Measurements from ENCODE around the gene SLC6A18. TPM values are rescaled to one million over a fixed set of nuclear protein-coding genes. Genes with fewer than 3 reads are reported as not detected.
A peak's percentile ranks its signal among the peaks of the same experiment; 100 is the strongest.

SLC6A18 gene
- total RNA-seq, 1 experiment from 2014 or later: not detected

GRCh38 chr5:1203968-1204692 is 21.1 kb upstream of the SLC6A18 start:
- peaks cover 4% of the 10 kb centered on the region for H3K4me1 ChIP-seq (ENCODE audit: control insufficient read depth, insufficient read depth, low read length)
- H3K9me3 ChIP-seq (ENCODE audit: control insufficient read depth, insufficient read depth, low read depth, low read length): no peaks in the 10 kb centered on the region
- H3K36me3 ChIP-seq (ENCODE audit: control insufficient read depth, insufficient read depth, low read length): no peaks in the 10 kb centered on the region
- BruUV-seq (replicated peaks): no TSS peak
- DNase-seq (ENCODE audit: low read depth, low spot score): no peak
- intact Hi-C loops (cut with micrococcal nuclease; ENCODE audit: unreplicated experiment) (no loop called here), in situ Hi-C loops (cut with HindIII; ENCODE audit: low pct_unique_long_range_greater_than_20kb, low sequenced_read_pairs) (no loop called here)
- ChIA-PET POLR2A (no interaction called here), CTCF (interaction anchor here (0.7 to 1.1 kb wide), 5 partner anchors 8 to 441 kb away, joined by 3 to 5 read pairs (median 4); no protein-coding TSS in a partner anchor)
- no peak for TF ChIP-seq REST (IDR thresholded peaks at IDR 0.05; ENCODE audit: insufficient read depth in 1 of 2, low read depth in 2 of 2, low read length in 1 of 2)
- TF ChIP-seq CTCF (IDR thresholded peaks at IDR 0.05): no peak
- no peak for TF ChIP-seq SIN3A (IDR thresholded peaks at IDR 0.05; ENCODE audit: borderline replicate concordance, insufficient read depth, low read depth, low read length)
- TF ChIP-seq POLR2AphosphoS5 (IDR thresholded peaks at IDR 0.05; ENCODE audit: low read depth, low read length): no peak
- TF ChIP-seq TCF7L2 (IDR thresholded peaks at IDR 0.05; ENCODE audit: low read depth, low read length): no peak
- H3K27me3 ChIP-seq (ENCODE audit: control insufficient read depth, insufficient read depth, low read length): no peaks in the 10 kb centered on the region
- ATAC-seq: no peak
- H3K27ac ChIP-seq (ENCODE audit: low read length): no peak overlapping the region
- H3K4me3 ChIP-seq (ENCODE audit: low read depth in 2 of 2, low read length in 2 of 2): no peak overlapping the region

GRCh38 chr5:1204693-1205242 is 20.4 kb upstream of the SLC6A18 start:
- no peaks in the 10 kb centered on the region for H3K36me3 ChIP-seq (ENCODE audit: control insufficient read depth, insufficient read depth, low read length)
- no peak overlapping the region for H3K4me3 ChIP-seq (ENCODE audit: low read depth in 2 of 2, low read length in 2 of 2)
- no TSS peak for BruUV-seq (replicated peaks)
- in situ Hi-C loops (cut with HindIII; ENCODE audit: low pct_unique_long_range_greater_than_20kb, low sequenced_read_pairs): no loop called here
- ChIA-PET POLR2A (no interaction called here), CTCF (interaction anchor here (0.6 to 1.1 kb wide), 6 partner anchors 9 to 442 kb away, joined by 3 to 5 read pairs (median 4); no protein-coding TSS in a partner anchor)
- H3K9me3 ChIP-seq (ENCODE audit: control insufficient read depth, insufficient read depth, low read depth, low read length): no peaks in the 10 kb centered on the region
- TF ChIP-seq POLR2AphosphoS5 (IDR thresholded peaks at IDR 0.05; ENCODE audit: low read depth, low read length) (no peak), TCF7L2 (IDR thresholded peaks at IDR 0.05; ENCODE audit: low read depth, low read length) (no peak), REST (IDR thresholded peaks at IDR 0.05; ENCODE audit: insufficient read depth in 1 of 2, low read depth in 2 of 2, low read length in 1 of 2) (no peak), SIN3A (IDR thresholded peaks at IDR 0.05; ENCODE audit: borderline replicate concordance, insufficient read depth, low read depth, low read length) (no peak), CTCF (IDR thresholded peaks at IDR 0.05) (no peak; the same call in 1 of the 2 replicates)
- ATAC-seq (peak; percentile 55), DNase-seq (ENCODE audit: low read depth, low spot score) (no peak)
- no peak overlapping the region for H3K27ac ChIP-seq (ENCODE audit: low read length)
- H3K27me3 ChIP-seq (ENCODE audit: control insufficient read depth, insufficient read depth, low read length): no peaks in the 10 kb centered on the region
- H3K4me1 ChIP-seq (ENCODE audit: control insufficient read depth, insufficient read depth, low read length): peaks cover 4% of the 10 kb centered on the region
- intact Hi-C loops (cut with micrococcal nuclease; ENCODE audit: unreplicated experiment): no loop called here

All from Panc1 (cell line).